HepG2 (cell line): Measurements from ENCODE around the gene CLCC1. TPM values are rescaled to one million over a fixed set of nuclear protein-coding genes. Genes with fewer than 3 reads are reported as not detected.

Experiments used
- ATRX ChIP-seq: sonication (generic); formaldehyde crosslinking; IDR thresholded peaks from 2 replicates; pipeline ENCODE4 v1.4.0; 2020; ENCODE audit warnings: missing genetic modification reagents, borderline replicate concordance
- BCL6 ChIP-seq: IDR thresholded peaks from 2 replicates; pipeline ENCODE4 v1.6.1; 2016; ENCODE audit warnings: missing genetic modification reagents, missing compliant biosample characterization
- BORCS8-MEF2B ChIP-seq: sonication (generic); formaldehyde crosslinking; IDR thresholded peaks from 2 replicates; pipeline ENCODE4 v1.8.0; 2022; ENCODE audit warnings: mild to moderate bottlenecking, missing genetic modification reagents
- BRD4 ChIP-seq: sonication (generic); formaldehyde crosslinking; IDR thresholded peaks from 2 replicates; pipeline ENCODE4 v1.4.0; 2020; ENCODE audit warnings: missing genetic modification reagents
- CCDC6 ChIP-seq: sonication (generic); formaldehyde crosslinking; IDR thresholded peaks from 2 replicates; pipeline ENCODE4 v1.8.1; 2022; ENCODE audit warnings: mild to moderate bottlenecking, missing genetic modification reagents, moderate library complexity
- CHD4 ChIP-seq: fragments of 200-600 bp; sonication (generic); IDR thresholded peaks from 2 replicates; pipeline ENCODE4 v1.7.0; 2017; ENCODE audit warnings: mild to moderate bottlenecking, low read length, borderline replicate concordance
- FOSL1 ChIP-seq: sonication (generic); formaldehyde crosslinking; IDR thresholded peaks from 2 replicates; pipeline ENCODE4 v1.9.0; 2021; ENCODE audit warnings: missing genetic modification reagents, borderline replicate concordance
- FOXK1 ChIP-seq: sonication (generic); formaldehyde crosslinking; IDR thresholded peaks from 2 replicates; pipeline ENCODE4 v1.4.0; 2020; ENCODE audit warnings: low read depth, missing genetic modification reagents, borderline replicate concordance
- HOXA3 ChIP-seq: sonication (generic); formaldehyde crosslinking; IDR thresholded peaks from 2 replicates; pipeline ENCODE4 v1.5.0; 2020; ENCODE audit warnings: missing genetic modification reagents
- MED13 ChIP-seq: sonication (generic); formaldehyde crosslinking; IDR thresholded peaks from 2 replicates; pipeline ENCODE4 v1.5.0; 2020; ENCODE audit warnings: missing genetic modification reagents
- MXD1 ChIP-seq: sonication (generic); formaldehyde crosslinking; IDR thresholded peaks from 2 replicates; pipeline ENCODE4 v1.4.0; 2020; ENCODE audit warnings: mild to moderate bottlenecking, missing genetic modification reagents
- REXO4 ChIP-seq: sonication (generic); formaldehyde crosslinking; IDR thresholded peaks from 2 replicates; pipeline ENCODE4 v1.8.0; 2022; ENCODE audit warnings: missing genetic modification reagents, mild to moderate bottlenecking, borderline replicate concordance
- RNF2 ChIP-seq: fragments of 450-650 bp; conservative IDR thresholded peaks from 2 replicates; pipeline ENCODE4 v1.6.1; 2016; ENCODE audit warnings: low read depth
- SP4 ChIP-seq: sonication (generic); formaldehyde crosslinking; IDR thresholded peaks from 2 replicates; pipeline ENCODE4 v1.8.1; 2023; ENCODE audit warnings: mild to moderate bottlenecking, missing genetic modification reagents
- ZBTB42 ChIP-seq: sonication (generic); formaldehyde crosslinking; IDR thresholded peaks from 2 replicates; pipeline ENCODE4 v1.5.0; 2020; ENCODE audit warnings: mild to moderate bottlenecking, missing genetic modification reagents
- ZNF235 ChIP-seq: sonication (generic); formaldehyde crosslinking; IDR thresholded peaks from 2 replicates; pipeline ENCODE4 v1.8.1; 2023; ENCODE audit warnings: mild to moderate bottlenecking, missing genetic modification reagents, borderline replicate concordance
- ZNF274 ChIP-seq: sonication (generic); formaldehyde crosslinking; IDR thresholded peaks from 2 replicates; pipeline ENCODE4 v1.5.1; 2020; ENCODE audit warnings: mild to moderate bottlenecking, missing genetic modification reagents
- ZNF430 ChIP-seq: sonication (generic); formaldehyde crosslinking; IDR thresholded peaks from 2 replicates; pipeline ENCODE4 v1.9.0; 2021; ENCODE audit warnings: mild to moderate bottlenecking, missing genetic modification reagents
- ZNF543 ChIP-seq: sonication (generic); formaldehyde crosslinking; IDR thresholded peaks from 2 replicates; pipeline ENCODE4 v1.4.0; 2020; ENCODE audit warnings: mild to moderate bottlenecking, missing genetic modification reagents
- ZNF703 ChIP-seq: sonication (generic); formaldehyde crosslinking; IDR thresholded peaks from 2 replicates; pipeline ENCODE4 v1.5.1; 2020; ENCODE audit warnings: missing genetic modification reagents, mild to moderate bottlenecking, moderate library complexity, borderline replicate concordance
- ZSCAN12 ChIP-seq: sonication (generic); formaldehyde crosslinking; IDR thresholded peaks from 2 replicates; pipeline ENCODE4 v1.9.0; 2021; ENCODE audit warnings: mild to moderate bottlenecking, missing genetic modification reagents
- polyA plus RNA-seq, 8 experiments: library from polyadenylated mRNA; depleted of rRNA in 3 of 8; stranded (reverse) in 7 of 8; unstranded in 1 of 8; fragments of >200 nt; fragmentation: Illumina TruSeq in 4 of 8; extraction: Trizol in 4 of 8; gene quantifications; 2 replicates each; pipeline versions ENCODE4 v1.2.1 to v1.2.3, GENCODE V29; 2011 to 2016; ENCODE audit warnings: low read depth in 4 of 8, missing spikeins in 1 of 8, mixed read lengths in 1 of 8; ENCODE audit not compliant: insufficient read depth in 1 of 8
- total RNA-seq, 5 experiments: library from RNA; depleted of rRNA; stranded (reverse); fragments of >200 nt; fragmentation: Illumina TruSeq; extraction: Trizol; gene quantifications; 2 replicates each; pipeline ENCODE4 v1.2.3, GENCODE V29; 2016; ENCODE audit warnings: low read depth in 1 of 5
- TF ChIP-seq, protein P1 (sequence below): IDR thresholded peaks from 2 replicates; pipeline ENCODE4 v1.6.1; 2016
- TF ChIP-seq, protein P2 (sequence below): IDR thresholded peaks from 2 replicates; pipeline ENCODE4 v1.6.1; 2016; ENCODE audit warnings: missing compliant biosample characterization, missing genetic modification reagents, borderline replicate concordance

The CLCC1 gene
- total and polyA plus RNA-seq, 2 of the 13 experiments (the other 11 are each of a cell fraction or from before 2014, with no cell fraction given), result 16.0 to 25.8 TPM

DNA sequence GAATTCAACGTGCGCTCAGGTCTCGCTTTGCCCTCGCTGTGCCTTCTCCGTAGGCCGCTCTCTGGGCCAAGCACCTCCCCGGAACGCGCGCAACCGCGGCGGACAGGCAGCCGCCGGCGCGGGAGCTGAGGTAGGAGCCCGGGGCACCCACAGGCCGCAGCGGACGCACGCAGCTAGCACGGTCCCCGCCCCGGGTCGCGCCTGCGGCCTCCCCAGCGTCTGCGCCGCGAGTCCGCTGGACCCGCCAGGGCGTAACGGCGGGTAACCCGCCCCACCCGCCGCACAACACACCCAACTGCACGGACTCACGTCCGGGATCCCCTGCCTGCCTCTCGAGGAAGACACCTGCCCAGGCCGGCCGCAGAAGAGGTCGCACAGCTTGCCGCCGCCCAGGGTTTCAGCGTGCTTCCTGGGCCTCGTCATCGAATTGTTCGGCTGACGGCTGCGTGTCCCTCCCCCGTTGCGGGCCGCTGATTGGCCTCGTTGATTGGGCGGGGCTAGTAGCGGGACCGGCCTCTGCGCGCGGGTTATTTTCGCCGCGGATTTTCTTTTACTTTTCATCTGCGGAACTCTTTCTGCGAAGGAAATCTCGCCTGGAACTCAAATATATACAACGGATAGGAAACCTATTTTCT, at the start of gene CLCC1 (continued):
- TF ChIP-seq, protein P1, sequence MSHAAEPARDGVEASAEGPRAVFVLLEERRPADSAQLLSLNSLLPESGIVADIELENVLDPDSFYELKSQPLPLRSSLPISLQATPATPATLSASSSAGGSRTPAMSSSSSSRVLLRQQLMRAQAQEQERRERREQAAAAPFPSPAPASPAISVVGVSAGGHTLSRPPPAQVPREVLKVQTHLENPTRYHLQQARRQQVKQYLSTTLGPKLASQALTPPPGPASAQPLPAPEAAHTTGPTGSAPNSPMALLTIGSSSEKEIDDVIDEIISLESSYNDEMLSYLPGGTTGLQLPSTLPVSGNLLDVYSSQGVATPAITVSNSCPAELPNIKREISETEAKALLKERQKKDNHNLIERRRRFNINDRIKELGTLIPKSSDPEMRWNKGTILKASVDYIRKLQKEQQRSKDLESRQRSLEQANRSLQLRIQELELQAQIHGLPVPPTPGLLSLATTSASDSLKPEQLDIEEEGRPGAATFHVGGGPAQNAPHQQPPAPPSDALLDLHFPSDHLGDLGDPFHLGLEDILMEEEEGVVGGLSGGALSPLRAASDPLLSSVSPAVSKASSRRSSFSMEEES (CRISPR knock-in tag), result peak; percentile 47; the same call in 1 of the 2 replicates
- TF ChIP-seq MXD1 (CRISPR knock-in tag), result peak; percentile 95
- TF ChIP-seq, protein P2, sequence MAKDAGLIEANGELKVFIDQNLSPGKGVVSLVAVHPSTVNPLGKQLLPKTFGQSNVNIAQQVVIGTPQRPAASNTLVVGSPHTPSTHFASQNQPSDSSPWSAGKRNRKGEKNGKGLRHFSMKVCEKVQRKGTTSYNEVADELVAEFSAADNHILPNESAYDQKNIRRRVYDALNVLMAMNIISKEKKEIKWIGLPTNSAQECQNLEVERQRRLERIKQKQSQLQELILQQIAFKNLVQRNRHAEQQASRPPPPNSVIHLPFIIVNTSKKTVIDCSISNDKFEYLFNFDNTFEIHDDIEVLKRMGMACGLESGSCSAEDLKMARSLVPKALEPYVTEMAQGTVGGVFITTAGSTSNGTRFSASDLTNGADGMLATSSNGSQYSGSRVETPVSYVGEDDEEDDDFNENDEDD (CRISPR knock-in tag), result peak; percentile 87; the same call in 1 of the 2 replicates
- no peak; the same call in 1 of the 2 replicates for TF ChIP-seq ZNF235
- TF ChIP-seq ZNF430, result peak; percentile 67; the same call in 1 of the 2 replicates
- TF ChIP-seq ZBTB42 (CRISPR knock-in tag), result no peak
- TF ChIP-seq CHD4, result no peak
- TF ChIP-seq ZNF703, result peak; percentile 87
- TF ChIP-seq BCL6 (CRISPR knock-in tag), result peak; percentile 45; the same call in 1 of the 2 replicates
- 0 out of 2 replicates have a peak, but pooled peaks have one; percentile 14 for TF ChIP-seq FOXK1 (CRISPR knock-in tag)
- TF ChIP-seq MED13 (CRISPR knock-in tag), result no peak
- 0 out of 2 replicates have a peak, but pooled peaks have one; percentile 17 for TF ChIP-seq ZSCAN12
- peak; percentile 83 for TF ChIP-seq HOXA3 (CRISPR knock-in tag)
- no peak for TF ChIP-seq FOSL1 (CRISPR knock-in tag)
- TF ChIP-seq ZNF274 (CRISPR knock-in tag), result peak; percentile 82; the same call in 1 of the 2 replicates
- peak; percentile 97 for TF ChIP-seq CCDC6 (CRISPR knock-in tag)
- TF ChIP-seq BORCS8-MEF2B, result peak; percentile 91
- TF ChIP-seq BRD4 (CRISPR knock-in tag), result 0 out of 2 replicates have a peak, but pooled peaks have one; percentile 50
- 0 out of 2 replicates have a peak, but pooled peaks have one; percentile 39 for TF ChIP-seq ZNF543 (CRISPR knock-in tag)
- peak; percentile 77 for TF ChIP-seq SP4 (CRISPR knock-in tag)
- no peak for TF ChIP-seq ATRX (CRISPR knock-in tag)
- TF ChIP-seq RNF2, result peak; percentile 92
- TF ChIP-seq REXO4 (CRISPR knock-in tag), result no peak
